ENCODE measurements around the gene PLPPR3.

PLPPR3 gene

DNA sequence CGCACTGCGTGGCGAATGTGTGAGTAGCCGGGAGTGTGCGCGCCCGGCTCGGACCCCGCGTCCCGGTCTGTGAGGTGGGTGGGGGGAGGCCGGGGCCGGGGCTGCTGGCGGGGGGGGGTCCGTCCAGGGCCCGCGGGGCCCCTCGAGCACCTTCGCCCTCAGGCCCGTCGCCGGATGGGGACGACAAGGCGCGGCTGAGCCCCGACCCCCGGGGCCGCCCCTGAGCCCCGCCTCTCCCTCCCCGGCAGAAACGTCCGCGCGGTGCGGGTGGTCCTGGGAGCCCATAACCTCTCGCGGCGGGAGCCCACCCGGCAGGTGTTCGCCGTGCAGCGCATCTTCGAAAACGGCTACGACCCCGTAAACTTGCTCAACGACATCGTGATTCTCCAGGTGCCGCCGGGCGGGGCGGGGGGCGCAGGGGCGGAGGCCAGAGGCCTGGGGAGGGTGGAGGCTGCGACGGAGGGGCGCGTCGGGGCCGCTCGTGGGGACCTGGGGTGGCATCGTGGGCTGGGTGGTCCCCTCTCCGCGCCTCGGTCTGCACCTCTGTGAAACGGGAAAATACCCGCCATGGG lies 31.3 kb upstream of the PLPPR3 start:
- H2BK15ac ChIP-seq (ENCODE audit: low read length): no peak overlapping the region

GRCh38 chr19:852136-853013 lies 30.6 kb upstream of the PLPPR3 start, which contains the start of gene ELANE:
ELANE (plus strand) TSS chr19:852303; CDS start chr19:852329, 26 bp downstream.
- Histone ChIP-seq H3K27me3 (ENCODE audit: control insufficient read depth in 3 of 3, insufficient read depth in 3 of 3, low read depth in 1 of 3, low read length in 3 of 3) (peaks cover 0 to 12% (median 0%) of the 10 kb centered on the region in 3 experiments), H3K4me3 (ENCODE audit: low read length in 2 of 2) (no peak within 1 kb of the TSS), H2BK12ac (ENCODE audit: low read length) (peak within 1 kb of the TSS; percentile 41), H3K9ac (ENCODE audit: low read depth, low read length, poor library complexity) (no peak within 1 kb of the TSS), H3K14ac (ENCODE audit: low read length) (no peak within 1 kb of the TSS), H2BK15ac (ENCODE audit: low read length) (peak within 1 kb of the TSS; percentile 58), H4K91ac (ENCODE audit: low read depth, low read length, poor library complexity) (no peak within 1 kb of the TSS), H3K4me1 (ENCODE audit: control insufficient read depth in 2 of 2, insufficient read depth in 1 of 2, low read depth in 1 of 2, low read length in 2 of 2) (peaks cover 0 to 3% of the 10 kb centered on the region in 2 donors), H3K23ac (ENCODE audit: low read depth, low read length, poor library complexity) (no peak within 1 kb of the TSS), H3K4ac (ENCODE audit: low read length) (peak within 1 kb of the TSS; percentile 66), H2BK120ac (ENCODE audit: low read depth, low read length) (no peak within 1 kb of the TSS), H3K27ac (replicated peaks; ENCODE audit: low read length) (no peak within 1 kb of the TSS), H4K8ac (ENCODE audit: low read depth, low read length) (no peak within 1 kb of the TSS), H2AK5ac (ENCODE audit: low read depth, low read length) (peak within 1 kb of the TSS; percentile 90), H3K79me1 (ENCODE audit: low read depth, low read length) (no peaks in the 10 kb centered on the region), H2AFZ (ENCODE audit: low read length) (no peak within 1 kb of the TSS), H3K18ac (ENCODE audit: low read length) (peak within 1 kb of the TSS; percentile 57), H2BK5ac (ENCODE audit: low read length) (no peak within 1 kb of the TSS), H3K36me3 (replicated peaks in 1 of 2; ENCODE audit: control insufficient read depth in 2 of 2, insufficient read depth in 2 of 2, low read length in 2 of 2) (no peaks in the 10 kb centered on the region), H3K9me3 (replicated peaks in 1 of 2; ENCODE audit: control insufficient read depth in 2 of 2, insufficient read depth in 1 of 2, low read depth in 1 of 2, low read length in 2 of 2) (no peaks in the 10 kb centered on the region), H3K4me2 (ENCODE audit: insufficient read depth, low read length, poor library complexity, severe bottlenecking) (no peak within 1 kb of the TSS)
- no peak for DNase-seq (ENCODE audit: low spot score)
- no CpG with 5 or more reads among the region's 55 CpGs for WGBS, 2 donors (ENCODE audit: extremely low coverage in 2 of 2, insufficient read length in 2 of 2, insufficient replicate concordance in 1 of 2)

More for the DNA sequence above, 31.3 kb upstream of the PLPPR3 start:
- no peak overlapping the region for H4K8ac ChIP-seq (ENCODE audit: low read depth, low read length)
- peak overlapping the region; percentile 46 for H2AK5ac ChIP-seq (ENCODE audit: low read depth, low read length)
- H2BK12ac ChIP-seq (ENCODE audit: low read length): no peak overlapping the region
- no peaks in the 10 kb centered on the region for H3K79me1 ChIP-seq (ENCODE audit: low read depth, low read length)
- no CpG with 5 or more reads among the region's 67 CpGs for WGBS, 2 donors (ENCODE audit: extremely low coverage in 2 of 2, insufficient read length in 2 of 2, insufficient replicate concordance in 1 of 2)
- no peak overlapping the region for H3K14ac ChIP-seq (ENCODE audit: low read length)
- H3K18ac ChIP-seq (ENCODE audit: low read length): no peak overlapping the region
- no peak overlapping the region for H3K4me2 ChIP-seq (ENCODE audit: insufficient read depth, low read length, poor library complexity, severe bottlenecking)
- no peak overlapping the region for H2AFZ ChIP-seq (ENCODE audit: low read length)
- no peaks in the 10 kb centered on the region for H3K36me3 ChIP-seq (replicated peaks in 1 of 2; ENCODE audit: control insufficient read depth in 2 of 2, insufficient read depth in 2 of 2, low read length in 2 of 2)
- H3K23ac ChIP-seq (ENCODE audit: low read depth, low read length, poor library complexity): no peak overlapping the region
- no peak overlapping the region for H3K27ac ChIP-seq (replicated peaks; ENCODE audit: low read length)
- no peak overlapping the region for H4K91ac ChIP-seq (ENCODE audit: low read depth, low read length, poor library complexity)
- H3K9me3 ChIP-seq (replicated peaks in 1 of 2; ENCODE audit: control insufficient read depth in 2 of 2, insufficient read depth in 1 of 2, low read depth in 1 of 2, low read length in 2 of 2): no peaks in the 10 kb centered on the region
- peaks cover 0 to 3% of the 10 kb centered on the region in 2 donors for H3K4me1 ChIP-seq (ENCODE audit: control insufficient read depth in 2 of 2, insufficient read depth in 1 of 2, low read depth in 1 of 2, low read length in 2 of 2)
- H3K9ac ChIP-seq (ENCODE audit: low read depth, low read length, poor library complexity): no peak overlapping the region
- peaks cover 0 to 6% (median 0%) of the 10 kb centered on the region in 3 experiments for H3K27me3 ChIP-seq (ENCODE audit: control insufficient read depth in 3 of 3, insufficient read depth in 3 of 3, low read depth in 1 of 3, low read length in 3 of 3)
- no peak overlapping the region for H2BK5ac ChIP-seq (ENCODE audit: low read length)
- H2BK120ac ChIP-seq (ENCODE audit: low read depth, low read length): no peak overlapping the region
- DNase-seq (ENCODE audit: low spot score): no peak
- H3K4me3 ChIP-seq (ENCODE audit: low read length in 2 of 2): no peak overlapping the region
- H3K4ac ChIP-seq (ENCODE audit: low read length): no peak overlapping the region

- Histone ChIP-seq H3K27ac (replicated peaks; ENCODE audit: low read length) (no peak overlapping the region), H3K4me2 (ENCODE audit: insufficient read depth, low read length, poor library complexity, severe bottlenecking) (no peak overlapping the region), H2BK12ac (ENCODE audit: low read length) (no peak overlapping the region), H3K36me3 (replicated peaks in 1 of 2; ENCODE audit: control insufficient read depth in 2 of 2, insufficient read depth in 2 of 2, low read length in 2 of 2) (no peaks in the 10 kb centered on the region), H3K79me1 (ENCODE audit: low read depth, low read length) (peaks cover 2% of the 10 kb centered on the region), H3K4me1 (ENCODE audit: control insufficient read depth in 2 of 2, insufficient read depth in 1 of 2, low read depth in 1 of 2, low read length in 2 of 2) (peaks cover 2 to 4% of the 10 kb centered on the region in 2 donors), H3K23ac (ENCODE audit: low read depth, low read length, poor library complexity) (no peak overlapping the region), H3K18ac (ENCODE audit: low read length) (peak overlapping the region; percentile 74), H2BK120ac (ENCODE audit: low read depth, low read length) (no peak overlapping the region), H2BK5ac (ENCODE audit: low read length) (peak overlapping the region; percentile 13), H3K4me3 (ENCODE audit: low read length in 2 of 2) (no peak overlapping the region), H4K91ac (ENCODE audit: low read depth, low read length, poor library complexity) (no peak overlapping the region), H3K9me3 (replicated peaks in 1 of 2; ENCODE audit: control insufficient read depth in 2 of 2, insufficient read depth in 1 of 2, low read depth in 1 of 2, low read length in 2 of 2) (no peaks in the 10 kb centered on the region), H2BK15ac (ENCODE audit: low read length) (peak overlapping the region; percentile 94), H4K8ac (ENCODE audit: low read depth, low read length) (peak overlapping the region; percentile 43), H3K27me3 (ENCODE audit: control insufficient read depth in 3 of 3, insufficient read depth in 3 of 3, low read depth in 1 of 3, low read length in 3 of 3) (peaks cover 0 to 23% (median 0%) of the 10 kb centered on the region in 3 experiments), H3K14ac (ENCODE audit: low read length) (no peak overlapping the region), H3K9ac (ENCODE audit: low read depth, low read length, poor library complexity) (no peak overlapping the region), H3K4ac (ENCODE audit: low read length) (no peak overlapping the region), H2AK5ac (ENCODE audit: low read depth, low read length) (peak overlapping the region; percentile 84), H2AFZ (ENCODE audit: low read length) (peak overlapping the region; percentile 86)
- DNase-seq (ENCODE audit: low spot score): no peak
- no CpG with 5 or more reads among the region's 13 CpGs for WGBS, 2 donors (ENCODE audit: extremely low coverage in 2 of 2, insufficient read length in 2 of 2, insufficient replicate concordance in 1 of 2)
These were observed 29.2 kb upstream of the PLPPR3 start for GRCh38 chr19:850979-851335.

Measured in neuronal stem cell (in vitro differentiated cells).